ENCODE data around the gene BEAN1. TPM values are rescaled to one million over a fixed set of nuclear protein-coding genes. Genes with fewer than 3 reads are reported as not detected.

BEAN1 gene
- total RNA-seq, 4 donors from 2014 or later, result 0.52 to 3.9 TPM; not detected in 2

GRCh38 chr16:66490774-66491715, 64.0 kb downstream of the BEAN1 start:
- TF ChIP-seq POLR2A (IDR thresholded peaks at IDR 0.05) (no peak), CTCF (IDR thresholded peaks at IDR 0.05) (no peak)
- Histone ChIP-seq H3K4me3 (no peak overlapping the region), H3K4me1 (peaks cover 0 to 9% of the 10 kb centered on the region in 2 donors), H3K36me3 (no peaks in the 10 kb centered on the region), H3K27ac (no peak overlapping the region), H3K9me3 (no peaks in the 10 kb centered on the region), H3K27me3 (no peaks in the 10 kb centered on the region)
- DNase-seq, result peak in 1 of 2 donors; percentile 10
- intact Hi-C loops (cut with DNase I; ENCODE audit: low total_unique reads), result no loop called here

GRCh38 chr16:66491716-66492064, 64.6 kb downstream of the BEAN1 start:
- no peak overlapping the region for H3K27ac ChIP-seq
- no peaks in the 10 kb centered on the region for H3K27me3 ChIP-seq
- peak in 1 of 2 donors; percentile 4 for DNase-seq
- H3K4me1 ChIP-seq, result peaks cover 0 to 4% of the 10 kb centered on the region in 2 donors
- TF ChIP-seq CTCF (IDR thresholded peaks at IDR 0.05), result no peak
- TF ChIP-seq POLR2A (IDR thresholded peaks at IDR 0.05), result no peak
- intact Hi-C loops (cut with DNase I; ENCODE audit: low total_unique reads), result no loop called here
- H3K36me3 ChIP-seq, result no peaks in the 10 kb centered on the region
- H3K4me3 ChIP-seq, result no peak overlapping the region
- H3K9me3 ChIP-seq, result no peaks in the 10 kb centered on the region

- Histone ChIP-seq H3K4me1 (no peaks in the 10 kb centered on the region), H3K27me3 (no peaks in the 10 kb centered on the region), H3K27ac (no peak overlapping the region), H3K9me3 (no peaks in the 10 kb centered on the region), H3K36me3 (no peaks in the 10 kb centered on the region), H3K4me3 (no peak overlapping the region)
- TF ChIP-seq POLR2A (IDR thresholded peaks at IDR 0.05) (no peak), CTCF (IDR thresholded peaks at IDR 0.05) (no peak)
- intact Hi-C loops (cut with DNase I; ENCODE audit: low total_unique reads), result no loop called here
- peak in 1 of 2 donors; percentile 9 for DNase-seq
Observed at GRCh38 chr16:66493490-66494401, 66.7 kb downstream of the BEAN1 start.

GRCh38 chr16:66494916-66495315, 67.8 kb downstream of the BEAN1 start:
- no peaks in the 10 kb centered on the region for H3K4me1 ChIP-seq
- no peak for TF ChIP-seq POLR2A (IDR thresholded peaks at IDR 0.05)
- no peak for TF ChIP-seq CTCF (IDR thresholded peaks at IDR 0.05)
- H3K27ac ChIP-seq, result no peak overlapping the region
- peak in 1 of 2 donors; percentile 0 for DNase-seq
- H3K27me3 ChIP-seq, result no peaks in the 10 kb centered on the region
- intact Hi-C loops (cut with DNase I; ENCODE audit: low total_unique reads), result no loop called here
- H3K4me3 ChIP-seq, result no peak overlapping the region
- no peaks in the 10 kb centered on the region for H3K9me3 ChIP-seq
- H3K36me3 ChIP-seq, result no peaks in the 10 kb centered on the region
